Measurements from ENCODE around the gene ECE1. TPM values are rescaled to one million over a fixed set of nuclear protein-coding genes. Genes with fewer than 3 reads are reported as not detected.

Gene ECE1
- total and polyA plus RNA-seq, 2 donors (not counting 3 experiments of a cell fraction or from before 2014, with no cell fraction given) = 437 to 562 TPM

GRCh38 chr1:21198929-21199328, 91.3 kb downstream of the ECE1 start:
- no peak overlapping the region for H3K27ac ChIP-seq (ENCODE audit: insufficient read depth, low read depth, low read length)
- H3K79me2 ChIP-seq (ENCODE audit: control insufficient read depth, insufficient read depth, low read length) = no peaks in the 10 kb centered on the region
- intact Hi-C loops (cut with micrococcal nuclease) (loop anchor here (5.0 to 10.0 kb wide), 3 partner anchors 127 to 674 kb away; no protein-coding TSS in a partner anchor), dilution Hi-C loops (cut with MboI; ENCODE audit: extremely low pct_ligation_motif_present, low sequenced_read_pairs) (no loop called here)
- H3K9me1 ChIP-seq (replicated peaks; ENCODE audit: control insufficient read depth, extremely low read depth, insufficient read depth, low read length) = no peaks in the 10 kb centered on the region
- ChIA-PET POLR2A (no interaction called here), CTCF (no interaction called here)
- BruUV-seq (replicated peaks) = no TSS peak
- H2AFZ ChIP-seq (ENCODE audit: low read depth, low read length) = no peak overlapping the region
- H3K4me3 ChIP-seq (replicated peaks in 1 of 3; ENCODE audit: insufficient read depth in 1 of 3, low read depth in 1 of 3, low read length in 3 of 3) = no peak overlapping the region
- no peaks in the 10 kb centered on the region for H3K4me1 ChIP-seq (ENCODE audit: control insufficient read depth, extremely low read depth, insufficient read depth, low read length)
- no peak for FAIRE-seq
- no peak for TF ChIP-seq MYC (IDR thresholded peaks at IDR 0.05; ENCODE audit: low read depth, low read length)
- TF ChIP-seq JUN (IDR thresholded peaks at IDR 0.05; ENCODE audit: borderline replicate concordance, insufficient read depth, insufficient read length, low read depth) = no peak
- no peak for TF ChIP-seq FOS (IDR thresholded peaks at IDR 0.05; ENCODE audit: borderline replicate concordance, insufficient read depth, low read length)
- no peak for TF ChIP-seq POLR2AphosphoS5 (IDR thresholded peaks at IDR 0.05; ENCODE audit: insufficient read depth, low read depth, low read length)
- no peak for TF ChIP-seq MAX (IDR thresholded peaks at IDR 0.05; ENCODE audit: insufficient read depth, insufficient read length)
- no peak for TF ChIP-seq GATA2 (IDR thresholded peaks at IDR 0.05; ENCODE audit: insufficient read depth, insufficient read length, low read depth, low read length)
- TF ChIP-seq CTCF (IDR thresholded peaks at IDR 0.05; ENCODE audit: extremely low read depth in 1 of 2, insufficient read depth in 1 of 2, low read depth in 1 of 2, low read length in 2 of 2) = no peak
- TF ChIP-seq EZH2 (IDR thresholded peaks at IDR 0.05; ENCODE audit: borderline replicate concordance, low read depth, low read length, severe bottlenecking) = no peak
- TF ChIP-seq POLR2A (IDR thresholded peaks at IDR 0.05; ENCODE audit: low read depth, low read length) = no peak
- no peak for DNase-seq (ENCODE audit: low read depth, low spot score)
- no peaks in the 10 kb centered on the region for H3K36me3 ChIP-seq (ENCODE audit: control insufficient read depth in 2 of 2, extremely low read depth in 1 of 2, insufficient read depth in 2 of 2, low read length in 2 of 2)
- peaks cover 0 to 4% of the 10 kb centered on the region in 2 experiments for H3K27me3 ChIP-seq (ENCODE audit: control insufficient read depth in 2 of 2, insufficient read depth in 2 of 2, low read length in 2 of 2)
- no peaks in the 10 kb centered on the region for H3K9me3 ChIP-seq (replicated peaks; ENCODE audit: control insufficient read depth, insufficient read depth, low read length)
- H3K9ac ChIP-seq (replicated peaks; ENCODE audit: extremely low read depth, insufficient read depth, low read length) = no peak overlapping the region
- no peaks in the 10 kb centered on the region for H4K20me1 ChIP-seq (replicated peaks; ENCODE audit: control insufficient read depth, extremely low read depth, insufficient read depth, low read length)
- no peak overlapping the region for H3K4me2 ChIP-seq (ENCODE audit: insufficient read depth, low read length)
